Measurements from ENCODE around the gene PAPPA2.

DNA sequence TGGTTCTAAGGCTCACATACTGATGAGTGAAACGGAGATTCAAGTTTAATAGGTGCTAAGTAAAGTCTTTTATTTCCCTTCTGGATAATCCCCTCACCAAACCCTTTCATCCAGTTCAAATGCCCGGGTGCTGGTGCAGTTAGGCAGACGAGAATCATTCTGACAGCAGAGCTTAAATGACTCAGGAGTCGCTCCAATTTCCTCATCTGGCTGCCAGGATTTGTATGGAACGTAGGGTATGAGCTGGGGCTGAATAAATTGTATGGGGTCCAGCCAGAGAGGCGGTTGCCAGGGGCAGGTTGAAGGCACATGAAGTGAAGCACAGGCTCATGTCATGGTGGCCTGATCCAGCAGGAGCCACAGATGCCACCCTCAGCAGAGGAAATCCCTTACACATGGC lies 76.0 kb downstream of the PAPPA2 start:
- TF ChIP-seq, protein P1, sequence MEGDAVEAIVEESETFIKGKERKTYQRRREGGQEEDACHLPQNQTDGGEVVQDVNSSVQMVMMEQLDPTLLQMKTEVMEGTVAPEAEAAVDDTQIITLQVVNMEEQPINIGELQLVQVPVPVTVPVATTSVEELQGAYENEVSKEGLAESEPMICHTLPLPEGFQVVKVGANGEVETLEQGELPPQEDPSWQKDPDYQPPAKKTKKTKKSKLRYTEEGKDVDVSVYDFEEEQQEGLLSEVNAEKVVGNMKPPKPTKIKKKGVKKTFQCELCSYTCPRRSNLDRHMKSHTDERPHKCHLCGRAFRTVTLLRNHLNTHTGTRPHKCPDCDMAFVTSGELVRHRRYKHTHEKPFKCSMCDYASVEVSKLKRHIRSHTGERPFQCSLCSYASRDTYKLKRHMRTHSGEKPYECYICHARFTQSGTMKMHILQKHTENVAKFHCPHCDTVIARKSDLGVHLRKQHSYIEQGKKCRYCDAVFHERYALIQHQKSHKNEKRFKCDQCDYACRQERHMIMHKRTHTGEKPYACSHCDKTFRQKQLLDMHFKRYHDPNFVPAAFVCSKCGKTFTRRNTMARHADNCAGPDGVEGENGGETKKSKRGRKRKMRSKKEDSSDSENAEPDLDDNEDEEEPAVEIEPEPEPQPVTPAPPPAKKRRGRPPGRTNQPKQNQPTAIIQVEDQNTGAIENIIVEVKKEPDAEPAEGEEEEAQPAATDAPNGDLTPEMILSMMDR (IDR thresholded peaks at IDR 0.05), result no peak
- TF ChIP-seq POLR2A (IDR thresholded peaks at IDR 0.05), result no peak
- no peak for TF ChIP-seq EP300 (IDR thresholded peaks at IDR 0.05)
- no peak for TF ChIP-seq POLR2AphosphoS5 (IDR thresholded peaks at IDR 0.05)
